DMS53 treated with DMSO at 0.1 percent for 48 hours (cell line): ENCODE measurements around the gene IGSF21.

ENCODE experiments used
- DNase-seq: peaks from one replicate; lab custom pipeline; 2025; ENCODE audit not compliant: unreplicated experiment; lab: John Stamatoyannopoulos, UW

The IGSF21 gene

GRCh38 chr1:18204575-18204974, 97.0 kb downstream of the IGSF21 start:
- no peak for DNase-seq

- DNase-seq = no peak
Observed at GRCh38 chr1:18205319-18205718, 97.7 kb downstream of the IGSF21 start.

GRCh38 chr1:18211764-18212163, 104.2 kb downstream of the IGSF21 start:
- no peak for DNase-seq

- DNase-seq = no peak
Observed at GRCh38 chr1:18217398-18218043, 109.9 kb downstream of the IGSF21 start.

- no peak for DNase-seq
Observed at GRCh38 chr1:18229625-18230024, 122.0 kb downstream of the IGSF21 start.

GRCh38 chr1:18230321-18230720, 122.7 kb downstream of the IGSF21 start:
- DNase-seq = no peak

- DNase-seq = no peak
Observed at GRCh38 chr1:18230840-18231239, 123.2 kb downstream of the IGSF21 start.

- DNase-seq = no peak
Observed at GRCh38 chr1:18232052-18232451, 124.5 kb downstream of the IGSF21 start.

GRCh38 chr1:18233176-18233864, 125.7 kb downstream of the IGSF21 start:
- DNase-seq = no peak

- peak; percentile 19 for DNase-seq
Observed at GRCh38 chr1:18234790-18235242, 127.2 kb downstream of the IGSF21 start.

- no peak for DNase-seq
Observed at GRCh38 chr1:18237371-18237770, 129.8 kb downstream of the IGSF21 start.

GRCh38 chr1:18238190-18238589, 130.6 kb downstream of the IGSF21 start:
- DNase-seq = no peak

- no peak for DNase-seq
Observed at GRCh38 chr1:18239671-18240070, 132.1 kb downstream of the IGSF21 start.

- no peak for DNase-seq
Observed at GRCh38 chr1:18240906-18241305, 133.3 kb downstream of the IGSF21 start.

- DNase-seq = peak; percentile 20
Observed at GRCh38 chr1:18241891-18242290, 134.3 kb downstream of the IGSF21 start.

- DNase-seq = no peak
Observed at GRCh38 chr1:18243503-18244175, 136.0 kb downstream of the IGSF21 start.

- no peak for DNase-seq
Observed at GRCh38 chr1:18244762-18245161, 137.2 kb downstream of the IGSF21 start.

GRCh38 chr1:18245647-18246046, 138.0 kb downstream of the IGSF21 start:
- no peak for DNase-seq

- DNase-seq = no peak
Observed at GRCh38 chr1:18246543-18246942, 138.9 kb downstream of the IGSF21 start.

- DNase-seq = no peak
Observed at GRCh38 chr1:18247151-18247550, 139.6 kb downstream of the IGSF21 start.

- no peak for DNase-seq
Observed at GRCh38 chr1:18249631-18250030, 142.0 kb downstream of the IGSF21 start.

GRCh38 chr1:18253093-18253492, 145.5 kb downstream of the IGSF21 start:
- DNase-seq = no peak
